Vagina (tissue), 2 donors: ENCODE data around the gene SNAP47. TPM values are rescaled to one million over a fixed set of nuclear protein-coding genes. Genes with fewer than 3 reads are reported as not detected.

Source experiments
- DNase-seq, 2 donors: peaks; one replicate each; pipeline ENCODE4 v3.0.0-alpha.2; 2017; ENCODE audit errors: extremely low spot score in 2 of 2
- H3K27ac ChIP-seq: fragments of 200-600 bp; sonication (generic); one replicate; pipeline ENCODE4 v1.5.1; 2019
- H3K27me3 ChIP-seq: fragments of 200-600 bp; sonication (generic); one replicate; pipeline ENCODE4 v1.5.1; 2019
- H3K36me3 ChIP-seq, 2 donors: fragments of 200-600 bp; sonication (generic); one replicate each; pipeline ENCODE4 v1.5.1; 2017 to 2019
- H3K4me1 ChIP-seq: fragments of 200-600 bp; sonication (generic); one replicate; pipeline ENCODE4 v1.5.1; 2019
- H3K4me3 ChIP-seq, 2 donors: fragments of 200-600 bp; sonication (generic); 1 replicate in 1 of 2; 2 replicates in 1 of 2; pipeline ENCODE4 v1.5.1; 2016 to 2019
- H3K9me3 ChIP-seq: fragments of 200-600 bp; sonication (generic); one replicate; pipeline ENCODE4 v1.5.1; 2019
- POLR2A ChIP-seq, 2 donors: fragments of 450-650 bp; IDR thresholded peaks; one replicate each; pipeline ENCODE4 v1.6.1; 2017; ENCODE audit warnings: antibody characterized with exemption in 2 of 2, mild to moderate bottlenecking in 2 of 2, moderate library complexity in 2 of 2
- POLR2AphosphoS5 ChIP-seq, 2 donors: sonication (generic); formaldehyde crosslinking; IDR thresholded peaks; one replicate each; pipeline ENCODE4 v1.9.0; 2017; ENCODE audit warnings: antibody characterized with exemption in 2 of 2, mild to moderate bottlenecking in 2 of 2, low read depth in 1 of 2; ENCODE audit not compliant: insufficient read depth in 1 of 2
- intact Hi-C: fragments of 100-400 bp; cut with DNase I; formaldehyde crosslinking; loops from one replicate; pipeline ENCODE4 v1.15.1; 2023
- total RNA-seq: library from RNA; depleted of rRNA; stranded (reverse); fragments of >200 nt; gene quantifications from one replicate; pipeline ENCODE4 v1.2.3, GENCODE V29; 2016
- TF ChIP-seq, protein P1 (sequence below), 3 experiments: fragments of 450-650 bp in 2 of 3; fragments of 200-600 bp in 1 of 3; sonication (generic) in 1 of 3; IDR thresholded peaks; one replicate each; pipeline ENCODE4 v1.5.1; 2017 to 2019; ENCODE audit warnings: antibody characterized with exemption in 3 of 3, mild to moderate bottlenecking in 2 of 3, moderate library complexity in 2 of 3

The SNAP47 gene
- total RNA-seq, 1 donor from 2014 or later = 28.7 TPM

DNA sequence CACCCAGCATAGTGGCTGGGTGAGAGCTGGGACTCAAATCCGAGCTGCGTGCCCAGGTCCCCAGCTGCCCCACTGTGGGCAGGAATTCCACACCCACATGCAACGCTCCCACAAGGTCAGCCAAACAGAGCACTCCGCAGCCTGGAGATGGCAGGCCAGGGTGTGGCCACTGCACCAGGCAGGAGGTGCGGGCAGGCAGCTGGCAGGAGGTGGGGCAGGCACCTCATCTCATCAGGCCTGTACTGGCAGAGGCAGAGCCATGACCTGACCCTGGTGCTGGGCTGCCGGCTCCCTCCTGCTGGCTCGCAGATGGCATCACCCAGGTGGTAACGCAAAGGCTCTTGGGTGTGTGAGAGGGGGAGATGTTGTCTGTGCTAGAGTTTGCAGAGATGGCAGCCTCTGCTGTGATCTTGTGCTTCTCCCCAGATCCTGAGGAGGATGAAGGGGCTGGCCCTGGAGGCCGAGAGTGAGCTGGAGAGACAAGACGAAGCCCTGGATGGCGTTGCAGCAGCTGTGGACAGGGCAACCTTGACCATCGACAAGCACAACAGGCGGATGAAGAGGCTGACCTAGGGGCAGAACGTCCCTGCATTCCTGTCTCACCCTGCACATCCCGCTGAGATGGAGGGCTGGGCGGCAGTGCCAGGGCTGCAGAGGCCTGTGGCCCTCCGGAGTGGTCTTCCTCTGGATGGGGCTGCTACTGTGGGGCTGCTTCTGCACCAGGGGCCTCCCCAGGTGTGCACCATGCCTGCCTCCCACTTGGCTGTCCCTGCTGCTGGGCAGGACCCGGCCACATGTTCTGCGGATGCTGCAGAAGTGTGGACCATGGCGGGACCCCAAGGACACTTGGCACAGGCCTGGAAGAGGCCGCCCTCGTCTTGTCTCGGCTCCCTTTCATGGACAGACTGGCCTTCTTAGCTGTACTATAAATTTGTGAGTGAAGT is 45.1 kb downstream of the SNAP47 start:
- Histone ChIP-seq H3K4me1 (peaks cover 4% of the 10 kb centered on the region), H3K4me3 (no peak overlapping the region), H3K27ac (no peak overlapping the region), H3K36me3 (peaks cover 0 to 20% of the 10 kb centered on the region in 2 donors), H3K9me3 (no peaks in the 10 kb centered on the region), H3K27me3 (no peaks in the 10 kb centered on the region)
- peak in 1 of 2 donors; percentile 93 for DNase-seq
- intact Hi-C loops = no loop called here
- TF ChIP-seq POLR2AphosphoS5 (IDR thresholded peaks at IDR 0.05; ENCODE audit: insufficient read depth in 1 of 2, low read depth in 1 of 2) (no peak), POLR2A (IDR thresholded peaks at IDR 0.05) (no peak)
- TF ChIP-seq, protein P1, sequence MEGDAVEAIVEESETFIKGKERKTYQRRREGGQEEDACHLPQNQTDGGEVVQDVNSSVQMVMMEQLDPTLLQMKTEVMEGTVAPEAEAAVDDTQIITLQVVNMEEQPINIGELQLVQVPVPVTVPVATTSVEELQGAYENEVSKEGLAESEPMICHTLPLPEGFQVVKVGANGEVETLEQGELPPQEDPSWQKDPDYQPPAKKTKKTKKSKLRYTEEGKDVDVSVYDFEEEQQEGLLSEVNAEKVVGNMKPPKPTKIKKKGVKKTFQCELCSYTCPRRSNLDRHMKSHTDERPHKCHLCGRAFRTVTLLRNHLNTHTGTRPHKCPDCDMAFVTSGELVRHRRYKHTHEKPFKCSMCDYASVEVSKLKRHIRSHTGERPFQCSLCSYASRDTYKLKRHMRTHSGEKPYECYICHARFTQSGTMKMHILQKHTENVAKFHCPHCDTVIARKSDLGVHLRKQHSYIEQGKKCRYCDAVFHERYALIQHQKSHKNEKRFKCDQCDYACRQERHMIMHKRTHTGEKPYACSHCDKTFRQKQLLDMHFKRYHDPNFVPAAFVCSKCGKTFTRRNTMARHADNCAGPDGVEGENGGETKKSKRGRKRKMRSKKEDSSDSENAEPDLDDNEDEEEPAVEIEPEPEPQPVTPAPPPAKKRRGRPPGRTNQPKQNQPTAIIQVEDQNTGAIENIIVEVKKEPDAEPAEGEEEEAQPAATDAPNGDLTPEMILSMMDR (IDR thresholded peaks at IDR 0.05) = no peak

DNA sequence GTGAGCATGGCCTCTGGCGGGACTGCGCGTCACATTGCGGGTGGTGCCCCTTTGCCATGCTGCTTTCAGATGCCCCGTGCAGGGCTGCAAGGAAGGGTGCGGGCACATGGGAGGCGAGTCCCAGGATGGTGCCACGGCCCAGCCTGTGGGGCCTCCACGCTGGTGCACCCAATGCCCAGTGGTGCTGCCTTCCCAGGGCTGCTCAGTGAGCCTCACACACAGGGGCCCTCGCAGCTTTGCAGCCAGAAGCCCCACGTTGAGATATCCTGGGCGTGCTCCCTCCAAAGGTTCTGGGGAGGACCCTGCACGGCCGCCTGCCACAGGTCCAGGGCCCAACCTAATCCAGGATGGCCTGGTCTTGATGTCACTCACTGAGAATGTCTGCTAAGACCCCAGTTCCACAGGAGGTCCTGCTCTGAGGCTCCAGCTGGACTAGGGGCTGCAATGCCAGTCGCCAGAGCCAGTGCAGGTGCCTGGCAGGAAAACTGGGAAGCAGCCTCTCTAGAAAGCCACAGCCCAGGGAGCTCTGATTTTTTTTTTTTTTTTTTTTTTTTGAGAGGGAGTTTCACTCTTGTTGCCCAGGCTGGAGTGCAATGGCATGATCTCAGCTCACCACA is 46.2 kb downstream of the SNAP47 start:
- Histone ChIP-seq H3K4me1 (peaks cover 7% of the 10 kb centered on the region), H3K27ac (no peak overlapping the region), H3K9me3 (no peaks in the 10 kb centered on the region), H3K27me3 (no peaks in the 10 kb centered on the region), H3K4me3 (no peak overlapping the region), H3K36me3 (peaks cover 0 to 12% of the 10 kb centered on the region in 2 donors)
- intact Hi-C loops = no loop called here
- TF ChIP-seq, protein P1 (IDR thresholded peaks at IDR 0.05) = no peak
- TF ChIP-seq POLR2A (IDR thresholded peaks at IDR 0.05) = no peak
- no peak for TF ChIP-seq POLR2AphosphoS5 (IDR thresholded peaks at IDR 0.05; ENCODE audit: insufficient read depth in 1 of 2, low read depth in 1 of 2)
- DNase-seq = no peak

DNA sequence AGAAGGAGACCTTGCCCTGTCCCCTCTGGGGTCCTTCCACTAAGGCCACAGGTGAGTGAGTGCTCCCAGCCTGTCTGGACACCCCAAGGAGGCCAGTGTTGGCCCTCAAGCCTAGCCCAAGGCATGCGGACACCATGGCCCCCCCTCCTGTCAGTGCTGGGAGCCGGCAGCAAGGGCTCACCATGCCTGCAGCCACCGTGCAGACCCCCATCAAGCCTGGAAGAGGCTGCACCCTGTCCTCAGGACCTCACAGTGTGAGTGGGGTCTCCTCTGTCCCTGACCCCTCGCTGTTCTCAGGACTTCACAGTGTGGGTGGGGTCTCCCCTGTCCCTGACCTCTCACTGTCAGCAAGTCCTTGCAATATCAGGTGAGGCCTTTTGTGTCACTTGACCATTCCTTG is 47.0 kb downstream of the SNAP47 start:
- peaks cover 15% of the 10 kb centered on the region for H3K4me1 ChIP-seq
- intact Hi-C loops = no loop called here
- TF ChIP-seq POLR2AphosphoS5 (IDR thresholded peaks at IDR 0.05; ENCODE audit: insufficient read depth in 1 of 2, low read depth in 1 of 2) (no peak), POLR2A (IDR thresholded peaks at IDR 0.05) (no peak)
- TF ChIP-seq, protein P1 (IDR thresholded peaks at IDR 0.05) = no peak
- H3K4me3 ChIP-seq = no peak overlapping the region
- H3K9me3 ChIP-seq = no peaks in the 10 kb centered on the region
- peaks cover 0 to 7% of the 10 kb centered on the region in 2 donors for H3K36me3 ChIP-seq
- H3K27ac ChIP-seq = no peak overlapping the region
- DNase-seq = peak in 1 of 2 donors; percentile 84
- no peaks in the 10 kb centered on the region for H3K27me3 ChIP-seq

DNA sequence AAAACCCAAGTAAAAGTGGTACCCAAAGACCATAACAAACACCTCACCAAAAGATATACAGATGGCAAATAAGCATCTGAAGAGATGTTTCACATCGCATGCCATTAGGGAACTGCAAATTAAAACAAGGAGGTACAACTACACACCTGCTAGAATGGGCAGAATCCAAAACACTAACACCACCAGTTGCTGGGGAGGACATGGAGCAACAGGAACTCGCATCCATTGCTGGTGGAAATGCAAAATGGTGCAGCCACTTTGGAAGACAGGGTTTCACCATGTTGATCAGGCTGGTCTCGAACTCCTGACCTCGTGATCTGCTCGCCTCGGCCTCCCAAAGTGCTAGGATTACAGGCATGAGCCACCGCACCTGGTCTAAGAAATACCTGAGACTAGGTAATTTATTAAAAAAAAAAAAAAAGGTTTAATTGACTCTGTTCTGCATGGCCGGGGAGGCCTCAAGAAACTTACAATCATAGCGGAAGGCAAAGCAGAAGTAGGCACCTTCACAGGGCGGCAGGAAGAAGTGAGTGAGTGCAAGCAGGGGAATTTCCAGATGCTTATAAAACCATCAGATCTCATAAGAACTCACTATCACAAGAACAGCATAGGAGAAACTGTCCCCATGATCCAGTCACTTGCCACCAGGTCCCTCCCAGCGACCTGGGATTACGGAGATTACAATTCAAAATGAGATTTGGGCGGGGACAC is 50.0 kb downstream of the SNAP47 start:
- no peak for DNase-seq
- H3K27me3 ChIP-seq = no peaks in the 10 kb centered on the region
- H3K4me3 ChIP-seq = no peak overlapping the region
- intact Hi-C loops = no loop called here
- TF ChIP-seq POLR2AphosphoS5 (IDR thresholded peaks at IDR 0.05; ENCODE audit: insufficient read depth in 1 of 2, low read depth in 1 of 2) (no peak), POLR2A (IDR thresholded peaks at IDR 0.05) (no peak)
- TF ChIP-seq, protein P1 (IDR thresholded peaks at IDR 0.05) = no peak
- peaks cover 0 to 7% of the 10 kb centered on the region in 2 donors for H3K36me3 ChIP-seq
- no peak overlapping the region for H3K27ac ChIP-seq
- H3K4me1 ChIP-seq = peaks cover 31% of the 10 kb centered on the region
- H3K9me3 ChIP-seq = no peaks in the 10 kb centered on the region
